DOHH2 (cell line): Measurements from ENCODE around the gene AGBL1.

Experiments used
- EZH2phosphoT487 ChIP-seq: fragments of 200-600 bp; sonication (generic); IDR thresholded peaks from 2 replicates; pipeline ENCODE4 v1.6.1; 2017; ENCODE audit warnings: borderline replicate concordance, mild to moderate bottlenecking, antibody characterized with exemption, low read length, moderate library complexity, mixed read lengths
- TF ChIP-seq, protein P1 (sequence below): fragments of 200-600 bp; sonication (generic); IDR thresholded peaks from one replicate; pipeline ENCODE4 v1.5.1; 2014; ENCODE audit warnings: antibody characterized with exemption, mild to moderate bottlenecking, low read depth, low read length; ENCODE audit not compliant: poor library complexity, severe bottlenecking

- TF ChIP-seq, protein P1, sequence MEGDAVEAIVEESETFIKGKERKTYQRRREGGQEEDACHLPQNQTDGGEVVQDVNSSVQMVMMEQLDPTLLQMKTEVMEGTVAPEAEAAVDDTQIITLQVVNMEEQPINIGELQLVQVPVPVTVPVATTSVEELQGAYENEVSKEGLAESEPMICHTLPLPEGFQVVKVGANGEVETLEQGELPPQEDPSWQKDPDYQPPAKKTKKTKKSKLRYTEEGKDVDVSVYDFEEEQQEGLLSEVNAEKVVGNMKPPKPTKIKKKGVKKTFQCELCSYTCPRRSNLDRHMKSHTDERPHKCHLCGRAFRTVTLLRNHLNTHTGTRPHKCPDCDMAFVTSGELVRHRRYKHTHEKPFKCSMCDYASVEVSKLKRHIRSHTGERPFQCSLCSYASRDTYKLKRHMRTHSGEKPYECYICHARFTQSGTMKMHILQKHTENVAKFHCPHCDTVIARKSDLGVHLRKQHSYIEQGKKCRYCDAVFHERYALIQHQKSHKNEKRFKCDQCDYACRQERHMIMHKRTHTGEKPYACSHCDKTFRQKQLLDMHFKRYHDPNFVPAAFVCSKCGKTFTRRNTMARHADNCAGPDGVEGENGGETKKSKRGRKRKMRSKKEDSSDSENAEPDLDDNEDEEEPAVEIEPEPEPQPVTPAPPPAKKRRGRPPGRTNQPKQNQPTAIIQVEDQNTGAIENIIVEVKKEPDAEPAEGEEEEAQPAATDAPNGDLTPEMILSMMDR, result no peak
- no peak for TF ChIP-seq EZH2phosphoT487
Measured at GRCh38 chr15:86917361-86917671, 837.6 kb downstream of the AGBL1 start.
